K562 (cell line): ENCODE data around the gene DGCR8. TPM values are rescaled to one million over a fixed set of nuclear protein-coding genes. Genes with fewer than 3 reads are reported as not detected.

ENCODE experiments used
- ADNP ChIP-seq: fragments of 200-800 bp; sonication (Bioruptor generic); IDR thresholded peaks from 2 replicates; pipeline ENCODE4 v1.6.1; 2016; ENCODE audit warnings: missing genetic modification characterization, missing compliant biosample characterization
- CBFA2T2 ChIP-seq: fragments of 450-650 bp; conservative IDR thresholded peaks from 2 replicates; pipeline ENCODE4 v1.6.1; 2017; ENCODE audit warnings: mild to moderate bottlenecking
- HSF4 ChIP-seq: fragments of 250-450 bp; sonication (Bioruptor Pico); IDR thresholded peaks from 2 replicates; pipeline ENCODE4 v2.1.2; 2022; ENCODE audit warnings: mild to moderate bottlenecking, moderate library complexity, borderline replicate concordance
- MAFG ChIP-seq: fragments of 450-650 bp; conservative IDR thresholded peaks from 2 replicates; pipeline ENCODE4 v1.6.1; 2016; ENCODE audit warnings: missing genetic modification characterization, missing compliant biosample characterization
- MAZ ChIP-seq, 2 experiments: fragments of 450-650 bp in 1 of 2; sonication (generic) in 1 of 2; formaldehyde crosslinking; IDR thresholded peaks in 1 of 2; conservative IDR thresholded peaks in 1 of 2; 2 replicates each; pipeline versions ENCODE4 v1.4.0 to v1.5.0; 2020; ENCODE audit warnings: mild to moderate bottlenecking in 1 of 2, missing genetic modification reagents in 1 of 2
- MED1 ChIP-seq: sonication (generic); formaldehyde crosslinking; IDR thresholded peaks from 2 replicates; pipeline ENCODE4 v1.8.1; 2023; ENCODE audit warnings: missing genetic modification reagents, borderline replicate concordance
- OTX1 ChIP-seq: fragments of 450-650 bp; formaldehyde crosslinking; IDR thresholded peaks from 2 replicates; pipeline ENCODE4 v1.4.0; 2022; ENCODE audit warnings: mild to moderate bottlenecking
- RBFOX2 ChIP-seq: fragments of 200-400 bp; formaldehyde crosslinking; IDR thresholded peaks from 2 replicates; pipeline ENCODE4 v1.6.1; 2017; ENCODE audit warnings: low read depth, mild to moderate bottlenecking, low read length, moderate library complexity
- TCF7L2 ChIP-seq: fragments of 150-350 bp; IDR thresholded peaks from 2 replicates; pipeline ENCODE4 v1.6.1; 2016; ENCODE audit warnings: low read depth, mild to moderate bottlenecking, low read length, moderate library complexity
- ZNF143 ChIP-seq: sonication (generic); formaldehyde crosslinking; IDR thresholded peaks from 2 replicates; pipeline ENCODE4 v1.9.0; 2022; ENCODE audit warnings: mild to moderate bottlenecking, missing genetic modification reagents
- ZNF165 ChIP-seq: fragments of 250-450 bp; sonication (Bioruptor Pico); IDR thresholded peaks from 2 replicates; pipeline ENCODE4 v1.4.0; 2020; ENCODE audit warnings: borderline replicate concordance
- polyA plus RNA-seq, 8 experiments: library from polyadenylated mRNA; depleted of rRNA in 4 of 8; stranded (reverse) in 5 of 8; unstranded in 3 of 8; fragments of >200 nt; fragmentation: Nextera tagmentation in 2 of 8; fragmentation: Illumina TruSeq in 1 of 8; extraction: Ambion mirVana in 2 of 8; extraction: Trizol in 1 of 8; gene quantifications; 2 replicates each; pipeline versions ENCODE4 v1.2.1 to v1.2.3, GENCODE V29; 2011 to 2014; ENCODE audit warnings: inconsistent platforms in 1 of 8, missing spikeins in 1 of 8
- total RNA-seq, 7 experiments: library from RNA; depleted of rRNA in 6 of 7; stranded (reverse); fragments of >200 nt in 6 of 7; fragmentation: Illumina TruSeq in 2 of 7; extraction: Trizol in 2 of 7; gene quantifications; 2 replicates each; pipeline versions ENCODE4 v1.2.1 to v1.2.3, GENCODE V29; 2011 to 2021; ENCODE audit warnings: low replicate concordance in 1 of 7
- TF ChIP-seq, protein P1 (sequence below), 2 experiments: fragments of 450-650 bp in 1 of 2; sonication (generic) in 1 of 2; formaldehyde crosslinking in 1 of 2; IDR thresholded peaks; 2 replicates each; pipeline versions ENCODE4 v1.7.1 to v1.9.0; 2016 to 2022; ENCODE audit warnings: inconsistent platforms in 1 of 2, mild to moderate bottlenecking in 1 of 2, missing genetic modification reagents in 1 of 2
- TF ChIP-seq, protein P2 (sequence below): sonication (generic); formaldehyde crosslinking; IDR thresholded peaks from 2 replicates; pipeline ENCODE4 v1.8.0; 2022; ENCODE audit warnings: missing genetic modification reagents, mild to moderate bottlenecking, moderate library complexity, borderline replicate concordance
- TF ChIP-seq, protein P3 (sequence below), 2 experiments: fragments of 450-650 bp in 1 of 2; sonication (generic) in 1 of 2; formaldehyde crosslinking in 1 of 2; IDR thresholded peaks in 1 of 2; conservative IDR thresholded peaks in 1 of 2; 2 replicates each; pipeline versions ENCODE4 v1.6.1 to v1.8.1; 2016 to 2023; ENCODE audit warnings: mild to moderate bottlenecking in 2 of 2, moderate library complexity in 2 of 2, inconsistent platforms in 1 of 2, missing genetic modification reagents in 1 of 2

Gene DGCR8
- total and polyA plus RNA-seq, 9 of the 15 experiments (the other 6 are each of a cell fraction or from before 2014, with no cell fraction given) = 5.9 to 144 (median 80.1) TPM

DNA sequence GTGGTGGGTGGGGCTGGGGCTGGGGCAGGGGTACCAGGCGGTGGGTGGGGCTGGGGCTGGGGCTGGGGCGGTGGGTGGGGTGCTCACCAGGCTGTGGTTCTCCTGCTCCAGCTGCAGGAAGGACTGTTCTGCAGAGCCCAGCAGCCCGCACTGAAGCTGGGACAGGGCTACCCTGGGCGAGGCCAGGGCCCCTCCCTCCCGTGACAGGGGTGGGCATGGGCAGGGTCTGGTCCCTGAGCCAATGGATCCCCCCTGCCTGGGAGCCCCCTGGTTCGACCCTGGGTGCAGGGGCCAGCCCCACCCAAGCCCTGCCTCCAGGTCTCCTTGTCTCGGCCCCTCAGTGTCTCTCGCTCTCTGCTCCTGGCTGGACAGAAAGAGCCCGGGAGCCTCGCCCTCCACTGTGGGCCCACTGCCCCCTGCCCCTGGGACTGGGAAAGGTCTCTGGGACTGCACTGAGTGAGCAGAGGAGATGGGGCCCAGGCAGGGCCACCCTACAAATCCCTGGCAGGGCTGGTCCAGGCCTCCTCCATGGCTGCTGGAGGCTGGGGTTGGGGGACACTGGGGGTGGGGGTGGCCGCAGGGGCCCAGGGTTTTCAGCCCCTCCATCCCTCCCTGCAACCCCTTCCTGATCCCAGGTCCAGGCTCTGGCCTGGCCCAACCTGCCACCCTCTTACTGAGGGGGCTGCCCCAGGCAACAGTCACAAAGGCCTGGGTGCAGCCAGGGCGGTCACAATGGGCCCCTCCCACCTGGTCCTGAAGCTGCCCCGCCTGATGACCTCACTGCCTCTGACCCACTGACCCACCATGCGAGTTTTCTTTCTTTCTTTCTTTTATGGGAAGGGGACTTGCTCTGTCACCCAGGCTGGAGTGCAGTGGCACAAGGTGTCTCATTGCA, 70.6 kb downstream of the DGCR8 start, which contains the start of gene CCDC188 (continued):
- TF ChIP-seq, protein P1, sequence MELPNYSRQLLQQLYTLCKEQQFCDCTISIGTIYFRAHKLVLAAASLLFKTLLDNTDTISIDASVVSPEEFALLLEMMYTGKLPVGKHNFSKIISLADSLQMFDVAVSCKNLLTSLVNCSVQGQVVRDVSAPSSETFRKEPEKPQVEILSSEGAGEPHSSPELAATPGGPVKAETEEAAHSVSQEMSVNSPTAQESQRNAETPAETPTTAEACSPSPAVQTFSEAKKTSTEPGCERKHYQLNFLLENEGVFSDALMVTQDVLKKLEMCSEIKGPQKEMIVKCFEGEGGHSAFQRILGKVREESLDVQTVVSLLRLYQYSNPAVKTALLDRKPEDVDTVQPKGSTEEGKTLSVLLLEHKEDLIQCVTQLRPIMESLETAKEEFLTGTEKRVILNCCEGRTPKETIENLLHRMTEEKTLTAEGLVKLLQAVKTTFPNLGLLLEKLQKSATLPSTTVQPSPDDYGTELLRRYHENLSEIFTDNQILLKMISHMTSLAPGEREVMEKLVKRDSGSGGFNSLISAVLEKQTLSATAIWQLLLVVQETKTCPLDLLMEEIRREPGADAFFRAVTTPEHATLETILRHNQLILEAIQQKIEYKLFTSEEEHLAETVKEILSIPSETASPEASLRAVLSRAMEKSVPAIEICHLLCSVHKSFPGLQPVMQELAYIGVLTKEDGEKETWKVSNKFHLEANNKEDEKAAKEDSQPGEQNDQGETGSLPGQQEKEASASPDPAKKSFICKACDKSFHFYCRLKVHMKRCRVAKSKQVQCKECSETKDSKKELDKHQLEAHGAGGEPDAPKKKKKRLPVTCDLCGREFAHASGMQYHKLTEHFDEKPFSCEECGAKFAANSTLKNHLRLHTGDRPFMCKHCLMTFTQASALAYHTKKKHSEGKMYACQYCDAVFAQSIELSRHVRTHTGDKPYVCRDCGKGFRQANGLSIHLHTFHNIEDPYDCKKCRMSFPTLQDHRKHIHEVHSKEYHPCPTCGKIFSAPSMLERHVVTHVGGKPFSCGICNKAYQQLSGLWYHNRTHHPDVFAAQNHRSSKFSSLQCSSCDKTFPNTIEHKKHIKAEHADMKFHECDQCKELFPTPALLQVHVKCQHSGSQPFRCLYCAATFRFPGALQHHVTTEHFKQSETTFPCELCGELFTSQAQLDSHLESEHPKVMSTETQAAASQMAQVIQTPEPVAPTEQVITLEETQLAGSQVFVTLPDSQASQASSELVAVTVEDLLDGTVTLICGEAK (IDR thresholded peaks at IDR 0.05) = no peak
- TF ChIP-seq, protein P1 (CRISPR knock-in tag; IDR thresholded peaks at IDR 0.05) = peak; percentile 60; the same call in 1 of the 2 replicates
- no peak for TF ChIP-seq MAZ (CRISPR knock-in tag; conservative IDR thresholded peaks at IDR 0.05 in 1 of 2, IDR thresholded peaks at IDR 0.05 in 1 of 2)
- TF ChIP-seq MAFG (tag) = no peak
- TF ChIP-seq OTX1 (CRISPR knock-in tag) = 0 out of 2 replicates have a peak, but pooled peaks have one; percentile 27
- TF ChIP-seq RBFOX2 = no peak
- no peak for TF ChIP-seq ADNP
- no peak for TF ChIP-seq MED1
- no peak for TF ChIP-seq HSF4 (CRISPR knock-in tag)
- TF ChIP-seq, protein P2, sequence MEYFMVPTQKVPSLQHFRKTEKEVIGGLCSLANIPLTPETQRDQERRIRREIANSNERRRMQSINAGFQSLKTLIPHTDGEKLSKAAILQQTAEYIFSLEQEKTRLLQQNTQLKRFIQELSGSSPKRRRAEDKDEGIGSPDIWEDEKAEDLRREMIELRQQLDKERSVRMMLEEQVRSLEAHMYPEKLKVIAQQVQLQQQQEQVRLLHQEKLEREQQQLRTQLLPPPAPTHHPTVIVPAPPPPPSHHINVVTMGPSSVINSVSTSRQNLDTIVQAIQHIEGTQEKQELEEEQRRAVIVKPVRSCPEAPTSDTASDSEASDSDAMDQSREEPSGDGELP (CRISPR knock-in tag) = 0 out of 2 replicates have a peak, but pooled peaks have one; percentile 47
- TF ChIP-seq, protein P3, sequence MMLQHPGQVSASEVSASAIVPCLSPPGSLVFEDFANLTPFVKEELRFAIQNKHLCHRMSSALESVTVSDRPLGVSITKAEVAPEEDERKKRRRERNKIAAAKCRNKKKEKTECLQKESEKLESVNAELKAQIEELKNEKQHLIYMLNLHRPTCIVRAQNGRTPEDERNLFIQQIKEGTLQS (IDR thresholded peaks at IDR 0.05) = peak; percentile 58; the same call in 1 of the 2 replicates
- TF ChIP-seq, protein P3 (CRISPR knock-in tag; conservative IDR thresholded peaks at IDR 0.05) = no peak
- TF ChIP-seq ZNF165 (CRISPR knock-in tag) = no peak
- TF ChIP-seq ZNF143 (CRISPR knock-in tag) = 0 out of 2 replicates have a peak, but pooled peaks have one; percentile 28
- no peak for TF ChIP-seq TCF7L2
- TF ChIP-seq CBFA2T2 = no peak
